Ramos (cell line): ENCODE data around the gene THBD.
"Not testable (repeated sequence)": the region's sequence is repeated elsewhere in the genome, so short reads cannot be mapped to it uniquely, and the experiment has no call there.

ENCODE experiments used
- in situ Hi-C: fragments of 300-500 bp; cut with MboI; formaldehyde crosslinking; loops from one replicate; pipeline ENCODE4 v1.14.3; 2022; ENCODE audit warnings: low sequenced_read_pairs; ENCODE audit not compliant: unreplicated experiment

Gene THBD

DNA sequence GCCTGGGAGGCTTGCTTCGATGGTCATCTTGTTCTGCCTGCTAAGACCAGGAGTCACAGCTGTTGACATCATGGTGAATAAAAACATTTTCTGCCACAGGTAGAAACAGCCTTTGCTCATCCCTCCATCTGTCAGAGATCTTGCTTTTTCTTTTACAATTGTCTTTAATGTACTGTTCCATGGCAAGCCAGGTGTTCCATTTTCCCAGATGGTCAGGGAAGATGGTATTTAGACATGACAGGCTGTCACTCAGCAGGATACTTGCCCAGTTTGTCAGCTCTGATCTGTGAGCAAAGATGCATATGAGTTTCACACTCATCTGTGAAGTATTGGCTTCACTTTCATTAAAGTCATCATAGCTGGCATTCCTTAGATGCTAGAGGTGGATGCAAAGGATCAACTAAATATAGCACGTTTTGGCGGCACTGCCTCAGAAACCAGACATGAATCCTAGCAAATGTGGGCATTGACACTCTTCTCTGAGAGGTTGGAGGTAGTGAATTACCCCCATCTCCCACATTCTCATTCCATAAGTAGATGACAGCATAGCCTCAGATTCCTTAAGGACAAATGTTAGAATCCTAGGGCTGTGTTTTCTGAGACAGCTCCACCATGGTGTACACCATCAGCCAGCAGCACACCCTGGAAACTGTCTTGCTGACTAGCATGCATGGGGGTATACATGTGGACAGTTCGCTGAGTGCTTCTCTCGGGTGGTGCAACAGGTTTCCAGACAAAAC, 10.2 kb downstream of the THBD start:
- in situ Hi-C loops: no loop called here

DNA sequence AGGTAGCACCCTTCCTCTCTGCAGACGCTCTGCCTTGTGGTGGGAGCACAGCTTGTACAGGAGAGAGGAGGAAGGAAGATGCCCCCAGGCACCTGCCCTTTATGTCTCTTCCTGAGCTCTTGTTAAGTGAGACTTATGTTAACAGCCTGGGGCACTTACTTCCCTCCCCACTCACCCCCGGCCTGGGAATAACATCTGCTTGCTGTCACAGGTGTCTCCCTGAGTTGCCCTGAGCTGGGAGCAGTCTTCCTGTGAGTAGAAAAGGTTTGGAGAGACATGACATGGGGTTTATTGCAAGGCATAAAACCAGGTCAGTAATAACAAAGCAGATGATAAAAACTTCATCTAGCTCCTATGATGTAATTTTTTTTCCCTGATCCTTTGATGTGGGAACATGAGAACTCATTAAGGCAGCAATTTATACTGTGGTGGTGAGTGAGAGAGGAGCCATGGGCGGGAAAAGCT, 12.4 kb downstream of the THBD start:
- in situ Hi-C loops: no loop called here

DNA sequence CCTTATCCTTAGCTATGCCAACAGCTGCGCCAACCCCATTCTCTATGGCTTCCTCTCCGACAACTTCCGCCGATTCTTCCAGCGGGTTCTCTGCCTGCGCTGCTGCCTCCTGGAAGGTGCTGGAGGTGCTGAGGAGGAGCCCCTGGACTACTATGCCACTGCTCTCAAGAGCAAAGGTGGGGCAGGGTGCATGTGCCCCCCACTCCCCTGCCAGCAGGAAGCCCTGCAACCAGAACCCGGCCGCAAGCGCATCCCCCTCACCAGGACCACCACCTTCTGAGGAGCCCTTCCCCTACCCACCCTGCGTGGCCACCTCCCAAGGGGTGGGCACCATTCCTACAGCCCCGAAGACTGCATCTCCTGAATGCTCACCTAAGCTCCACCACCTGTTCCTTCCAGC, 13.1 kb downstream of the THBD start:
- in situ Hi-C loops: no loop called here

GRCh38 chr20:23035731-23036130, 13.7 kb downstream of the THBD start:
- in situ Hi-C loops: no loop called here

GRCh38 chr20:23034721-23035671, 14.5 kb downstream of the THBD start, which contains the start of gene SSTR4:
SSTR4 (plus strand) TSS chr20:23035312; CDS start chr20:23035484, 172 bp downstream.
- in situ Hi-C loops: no loop called here

- in situ Hi-C loops: no loop called here
Observed at GRCh38 chr20:23033918-23034317, 15.6 kb downstream of the THBD start.

GRCh38 chr20:23032750-23033078, 16.8 kb downstream of the THBD start:
- in situ Hi-C loops: no loop called here

DNA sequence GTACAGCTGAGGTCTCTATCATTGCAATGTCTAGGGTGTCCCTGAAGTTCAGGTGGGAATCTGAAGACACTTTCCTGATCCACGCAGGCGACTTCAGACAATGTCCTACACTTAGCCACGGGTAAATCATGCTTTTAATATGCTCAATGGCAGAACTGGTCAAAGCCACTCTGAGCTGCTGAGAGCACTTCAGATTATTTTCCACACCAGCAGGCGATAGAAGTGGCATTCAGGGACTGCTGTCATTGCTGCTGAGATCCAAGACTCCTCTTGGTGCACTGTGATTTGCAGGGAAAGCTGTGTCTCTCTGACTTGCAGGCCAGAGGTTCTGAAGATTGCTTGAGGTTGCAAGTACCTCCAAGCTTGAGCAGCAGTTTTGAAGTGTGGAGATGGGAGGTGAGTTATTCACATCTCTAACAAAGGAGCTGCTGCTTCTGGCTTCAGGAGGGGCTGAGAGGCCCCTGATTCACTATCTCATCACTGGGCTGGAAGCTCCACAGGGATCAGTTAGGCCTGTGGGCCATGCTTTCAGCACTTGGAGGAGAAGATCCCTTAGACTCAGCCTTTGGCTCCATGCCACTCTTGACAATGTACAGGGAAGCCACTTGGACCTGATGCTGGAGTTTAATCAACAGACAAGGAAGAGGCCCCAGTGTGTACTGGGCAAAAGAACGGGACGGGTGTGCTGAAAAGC, 17.3 kb downstream of the THBD start:
- in situ Hi-C loops: no loop called here

GRCh38 chr20:23031346-23031745, 18.1 kb downstream of the THBD start:
- in situ Hi-C loops: no loop called here

DNA sequence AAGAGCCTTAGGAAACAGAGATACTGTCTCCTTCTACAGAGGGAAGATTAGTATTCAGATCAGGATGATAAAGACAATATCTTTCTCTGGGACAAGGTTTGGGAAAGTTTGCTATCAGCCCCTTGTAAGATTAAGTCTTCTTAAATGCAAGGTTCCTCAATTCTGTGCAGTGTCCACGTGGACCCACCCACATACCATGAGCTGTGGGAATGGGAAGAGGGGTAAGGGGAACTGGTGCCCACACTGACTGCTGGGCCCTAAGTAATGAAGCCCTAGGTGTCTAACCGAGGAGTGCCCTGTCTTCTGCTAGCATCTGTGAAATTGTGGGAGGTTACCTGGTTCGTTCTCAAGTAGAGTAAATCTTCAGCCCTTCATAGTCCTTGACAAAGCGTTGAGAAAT, 20.1 kb downstream of the THBD start:
- in situ Hi-C loops: no loop called here

- in situ Hi-C loops: no loop called here
Observed at GRCh38 chr20:23028392-23028791, 21.1 kb downstream of the THBD start.

GRCh38 chr20:23027721-23028120, 21.8 kb downstream of the THBD start:
- in situ Hi-C loops: no loop called here

DNA sequence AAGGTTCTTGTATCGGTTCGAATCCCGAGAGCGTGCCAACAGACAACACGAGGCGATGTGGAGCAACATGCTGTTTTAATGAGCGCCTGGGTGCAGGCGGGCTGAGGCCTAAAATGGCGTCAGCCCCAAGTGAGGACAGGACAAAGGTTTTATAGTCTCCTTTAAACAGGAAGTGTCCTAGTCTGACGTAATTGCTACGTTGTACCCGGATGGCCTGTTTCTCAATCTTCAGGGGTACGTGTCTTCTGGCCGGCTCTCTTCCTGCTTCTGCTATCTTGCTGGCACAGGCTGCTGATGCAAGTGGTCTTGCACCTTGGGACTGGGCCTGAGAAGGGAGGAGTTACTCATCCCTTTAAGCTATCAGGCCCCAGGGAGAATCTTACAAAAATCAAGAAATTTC, 24.0 kb downstream of the THBD start:
- in situ Hi-C loops: not testable (repeated sequence)

DNA sequence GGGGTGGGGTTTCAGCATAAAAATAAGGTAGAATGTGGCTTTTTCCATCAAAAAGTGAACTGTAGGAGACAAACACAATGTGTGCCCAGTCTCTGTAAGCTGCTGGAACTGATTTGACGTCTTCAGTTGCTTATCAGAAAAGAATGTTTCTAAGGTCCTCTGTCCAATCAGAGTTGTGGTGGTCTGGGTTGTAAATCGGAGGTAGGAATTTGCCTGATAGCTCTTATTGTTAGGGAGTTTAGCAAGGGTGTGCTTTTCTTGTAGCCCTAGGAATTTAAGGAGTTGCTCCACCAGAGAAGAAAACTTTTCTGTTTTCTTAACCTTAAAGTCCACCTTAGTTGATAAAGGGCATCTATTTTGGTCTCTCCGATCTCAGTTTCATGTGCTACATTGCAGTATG, 24.8 kb downstream of the THBD start:
- in situ Hi-C loops: no loop called here

DNA sequence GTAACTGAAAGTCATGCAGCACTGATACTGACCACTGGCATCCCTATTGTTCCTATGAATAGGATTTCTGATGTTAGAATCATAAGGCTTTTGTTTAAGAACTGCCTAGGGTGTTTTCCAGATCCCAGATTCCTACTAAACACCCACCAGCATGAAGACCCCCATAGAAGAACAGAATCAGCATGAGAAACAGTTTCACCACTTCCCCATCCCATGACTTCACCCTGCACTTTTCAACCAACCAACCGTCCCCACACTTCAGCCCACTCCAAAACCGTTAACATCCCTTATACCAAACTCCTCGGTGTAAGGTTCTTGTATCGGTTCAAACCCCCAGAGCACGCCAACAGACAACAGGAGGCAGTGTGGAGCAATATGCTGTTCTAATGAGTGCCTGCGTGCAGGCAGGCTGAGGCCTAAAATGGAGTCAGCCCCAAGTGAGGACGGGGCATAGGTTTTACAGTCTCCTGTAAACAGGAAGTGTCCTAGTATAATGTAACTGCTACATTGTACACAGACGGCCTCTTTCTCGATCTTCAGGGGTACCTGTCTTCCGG, 25.8 kb downstream of the THBD start:
- in situ Hi-C loops: no loop called here

DNA sequence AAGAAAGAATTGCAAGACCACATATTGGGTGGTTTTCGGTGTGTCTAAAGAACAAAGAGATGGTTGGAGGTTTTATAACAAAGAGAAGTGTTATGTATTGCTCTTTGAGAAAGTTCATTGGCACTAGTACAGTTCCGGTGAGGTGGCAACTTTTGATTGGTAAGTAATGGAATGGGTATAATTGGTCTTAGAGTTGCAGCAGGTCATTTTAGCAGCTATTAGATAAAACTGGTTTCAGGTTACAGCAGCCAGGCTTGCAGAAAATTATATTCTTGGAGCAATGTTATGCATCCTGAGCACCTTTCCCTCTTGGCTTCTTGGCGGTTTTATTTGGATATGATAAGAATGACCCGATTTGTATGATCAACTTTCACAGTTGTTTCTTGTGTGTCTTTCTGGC, 26.6 kb downstream of the THBD start:
- in situ Hi-C loops: no loop called here

- in situ Hi-C loops: no loop called here
Observed at GRCh38 chr20:23021951-23022350, 27.5 kb downstream of the THBD start.

DNA sequence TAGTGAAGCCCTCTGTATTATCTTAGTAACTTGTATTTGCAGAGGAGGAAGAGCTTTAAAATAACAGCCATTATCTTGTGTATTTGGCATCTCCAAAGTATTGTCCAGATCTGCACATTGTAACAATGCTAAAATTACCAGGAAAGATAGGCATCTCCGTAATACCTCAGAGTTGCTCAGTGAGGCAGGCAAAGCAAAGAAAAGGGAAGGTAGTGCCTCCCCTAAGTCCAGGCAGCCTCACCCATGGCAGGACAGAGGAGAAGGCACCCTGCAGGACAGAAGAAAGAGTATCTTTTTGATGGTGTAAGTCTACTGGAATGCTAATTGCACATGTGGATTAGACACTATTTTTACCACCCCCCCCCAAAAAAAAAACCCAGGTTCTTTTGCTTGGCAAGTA, 27.9 kb downstream of the THBD start:
- in situ Hi-C loops: no loop called here

DNA sequence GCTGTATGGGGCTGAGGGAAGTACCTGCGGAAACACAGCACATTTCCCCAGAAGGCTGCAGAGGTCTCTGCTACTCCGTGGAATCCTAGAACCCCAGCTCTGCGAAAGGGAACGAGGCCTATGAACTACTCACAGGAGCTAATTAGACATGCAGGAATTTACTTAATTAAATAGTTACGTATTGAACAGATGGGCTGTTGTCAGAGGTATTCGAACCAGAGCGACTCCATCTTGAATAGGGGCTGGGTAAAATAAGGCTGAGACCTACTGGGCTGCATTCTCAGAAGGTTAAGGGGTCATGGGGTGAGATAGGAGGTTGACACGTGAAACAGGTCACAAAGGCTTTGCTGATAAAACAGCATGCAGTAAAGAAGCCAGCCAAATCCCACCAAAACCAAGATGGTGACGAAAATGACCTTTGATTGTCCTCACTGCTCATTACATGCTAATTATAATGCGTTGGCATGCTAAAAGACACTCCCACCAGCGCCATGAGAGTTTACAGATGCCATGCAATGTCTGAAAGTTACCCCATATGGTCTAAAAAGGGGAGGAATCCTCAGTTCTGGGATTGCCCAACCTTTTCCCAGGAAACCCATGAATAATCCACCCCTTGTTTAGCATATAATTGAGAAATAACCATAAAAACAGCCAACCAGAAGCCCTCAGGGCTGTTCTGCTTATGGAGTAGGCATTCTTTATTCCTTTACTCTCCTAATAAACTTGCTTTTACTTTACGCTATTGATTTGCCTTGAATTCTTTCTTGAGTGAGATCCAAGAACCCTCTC, 29.0 kb downstream of the THBD start:
- in situ Hi-C loops: no loop called here

GRCh38 chr20:23019403-23019802, 30.1 kb downstream of the THBD start:
- in situ Hi-C loops: no loop called here
